HepG2 (cell line): ENCODE results near the gene ARHGAP15. TPM values are rescaled to one million over a fixed set of nuclear protein-coding genes. Genes with fewer than 3 reads are reported as not detected.

Experiments used
- ATAC-seq: fragments of 200-7000 bp; cut with Tn5 transposase; 3 replicates; pipeline ENCODE4 v1.9.1; 2020; ENCODE audit warnings: mild to moderate bottlenecking, moderate library complexity
- BruUV-seq: library from RNA; stranded (reverse); fragments of 400-500 nt; replicated peaks from 2 replicates; lab custom pipeline; 2021; lab: Mats Ljungman, UMichigan
- CTCF ChIA-PET: fragments of 300-600 bp; formaldehyde crosslinking; extraction: SDS; loops from one replicate; lab custom pipeline; 2021; ENCODE audit warnings: low total read pairs, inconsistent platforms, low intra/inter-chr PET ratio; lab: Yijun Ruan, JAX
- POLR2A ChIA-PET: fragments of 350-600 bp; sonication (Branson Sonifier 250); formaldehyde crosslinking; loops from one replicate; lab custom pipeline; 2020; ENCODE audit warnings: antibody characterized with exemption, inconsistent platforms; lab: Yijun Ruan, JAX
- DNase-seq: peaks from one replicate; pipeline ENCODE4 v3.0.0-alpha.2; 2015; ENCODE audit warnings: low spot score
- FAIRE-seq: peaks from 3 replicates; lab custom pipeline; 2011; peaks lifted over from hg19 to GRCh38; lab: Jason Lieb, UNC
- H2AFZ ChIP-seq: one replicate; pipeline ENCODE4 v1.6.1; 2011; ENCODE audit warnings: low read length, inconsistent platforms
- H3K27ac ChIP-seq: fragments of 300-600 bp; 3 replicates; pipeline ENCODE4 v1.8.0; 2011; ENCODE audit warnings: mixed run types, mild to moderate bottlenecking, mixed read lengths, low read length, inconsistent platforms; ENCODE audit not compliant: insufficient read depth; ENCODE audit errors: extremely low read length
- H3K27me3 ChIP-seq, 2 experiments: fragments of 200-600 bp in 1 of 2; 2 replicates in 1 of 2; 3 replicates in 1 of 2; pipeline versions ENCODE4 v1.6.0 to v1.8.0; 2011; ENCODE audit warnings: low read length in 2 of 2, mild to moderate bottlenecking in 2 of 2, moderate library complexity in 2 of 2, inconsistent platforms in 1 of 2; ENCODE audit not compliant: insufficient read depth in 2 of 2, control insufficient read depth in 1 of 2
- H3K36me3 ChIP-seq, 2 experiments: fragments of 200-600 bp in 1 of 2; replicated peaks in 1 of 2; 2 replicates in 1 of 2; 3 replicates in 1 of 2; pipeline versions ENCODE4 v1.5.1 to v1.8.0; 2011; ENCODE audit warnings: low read length in 2 of 2, inconsistent platforms in 1 of 2; ENCODE audit not compliant: insufficient read depth in 2 of 2, control insufficient read depth in 1 of 2
- H3K4me1 ChIP-seq: 2 replicates; pipeline ENCODE4 v1.5.1; 2012; ENCODE audit warnings: low read length, inconsistent platforms; ENCODE audit not compliant: insufficient read depth
- H3K4me2 ChIP-seq: 2 replicates; pipeline ENCODE4 v1.6.0; 2011; ENCODE audit warnings: low read depth, low read length, inconsistent platforms
- H3K4me3 ChIP-seq, 3 experiments: fragments of 200-600 bp in 1 of 3; sonication (generic), shearing (Covaris generic) in 1 of 3; replicated peaks in 1 of 3; 2 replicates each; pipeline ENCODE4 v1.5.1; 2011 to 2016; ENCODE audit warnings: low read length in 3 of 3, inconsistent platforms in 2 of 3, low read depth in 2 of 3, mild to moderate bottlenecking in 2 of 3, control low read depth in 1 of 3, mixed read lengths in 1 of 3; ENCODE audit not compliant: insufficient read depth in 1 of 3
- H3K79me2 ChIP-seq: one replicate; pipeline ENCODE4 v1.6.1; 2011; ENCODE audit warnings: low read length, inconsistent platforms; ENCODE audit not compliant: insufficient read depth
- H3K9ac ChIP-seq: 2 replicates; pipeline ENCODE4 v1.6.0; 2011; ENCODE audit warnings: mild to moderate bottlenecking, low read depth, low read length, inconsistent platforms; ENCODE audit not compliant: insufficient read depth
- H3K9me3 ChIP-seq: 2 replicates; pipeline ENCODE4 v1.5.1; 2012; ENCODE audit warnings: mild to moderate bottlenecking, low read length
- H4K20me1 ChIP-seq: 2 replicates; pipeline ENCODE4 v1.6.0; 2011; ENCODE audit warnings: inconsistent platforms, mild to moderate bottlenecking, low read length, moderate library complexity; ENCODE audit not compliant: insufficient read depth
- AKAP8 ChIP-seq: sonication (generic); formaldehyde crosslinking; IDR thresholded peaks from 2 replicates; pipeline ENCODE4 v1.5.1; 2020; ENCODE audit warnings: mild to moderate bottlenecking, missing genetic modification reagents
- ATF4 ChIP-seq, 2 experiments: fragments of 450-650 bp in 1 of 2; sonication (generic) in 1 of 2; formaldehyde crosslinking; IDR thresholded peaks; 2 replicates each; pipeline versions ENCODE4 v1.5.0 to v1.8.0; 2020 to 2022; ENCODE audit warnings: mild to moderate bottlenecking in 1 of 2, missing genetic modification reagents in 1 of 2
- ETV6 ChIP-seq: sonication (generic); formaldehyde crosslinking; conservative IDR thresholded peaks from 2 replicates; pipeline ENCODE4 v1.4.0; 2020; ENCODE audit warnings: missing genetic modification reagents
- FOXP4 ChIP-seq: sonication (generic); formaldehyde crosslinking; IDR thresholded peaks from 2 replicates; pipeline ENCODE4 v1.4.0; 2020; ENCODE audit warnings: missing genetic modification reagents
- GPN1 ChIP-seq: sonication (generic); formaldehyde crosslinking; IDR thresholded peaks from 2 replicates; pipeline ENCODE4 v1.5.1; 2020; ENCODE audit warnings: missing genetic modification reagents, borderline replicate concordance
- ISX ChIP-seq: sonication (generic); formaldehyde crosslinking; conservative IDR thresholded peaks from 2 replicates; pipeline ENCODE4 v1.5.0; 2020; ENCODE audit warnings: missing genetic modification reagents
- MBNL3 ChIP-seq: fragments of 250-450 bp; sonication (Bioruptor Pico); conservative IDR thresholded peaks from 2 replicates; pipeline ENCODE4 v1.8.0; 2022; ENCODE audit warnings: mild to moderate bottlenecking, inconsistent platforms
- MEIS2 ChIP-seq: sonication (generic); formaldehyde crosslinking; IDR thresholded peaks from 2 replicates; pipeline ENCODE4 v1.9.0; 2021; ENCODE audit warnings: mild to moderate bottlenecking, missing genetic modification reagents
- NR2F1 ChIP-seq, 2 experiments: fragments of 450-650 bp in 1 of 2; formaldehyde crosslinking in 1 of 2; IDR thresholded peaks; 2 replicates each; pipeline versions ENCODE4 v1.5.0 to v1.6.1; 2016 to 2020; ENCODE audit warnings: mild to moderate bottlenecking in 1 of 2, missing compliant biosample characterization in 1 of 2, missing genetic modification reagents in 1 of 2, moderate library complexity in 1 of 2
- RCOR2 ChIP-seq: IDR thresholded peaks from 2 replicates; pipeline ENCODE4 v1.6.1; 2016; ENCODE audit warnings: missing biosample characterization, missing genetic modification reagents
- RFX3 ChIP-seq: IDR thresholded peaks from 2 replicates; pipeline ENCODE4 v1.6.1; 2016; ENCODE audit warnings: missing biosample characterization, missing genetic modification reagents
- TFDP2 ChIP-seq: sonication (generic); formaldehyde crosslinking; IDR thresholded peaks from 2 replicates; pipeline ENCODE4 v1.4.0; 2020; ENCODE audit warnings: missing genetic modification reagents
- U2AF1 ChIP-seq: fragments of 200-400 bp; formaldehyde crosslinking; optimal IDR thresholded peaks from 2 replicates; pipeline ENCODE3; 2017; ENCODE audit warnings: mild to moderate bottlenecking, low read depth, low read length
- ZIK1 ChIP-seq: sonication (generic); formaldehyde crosslinking; IDR thresholded peaks from 2 replicates; pipeline ENCODE4 v1.5.0; 2020; ENCODE audit warnings: mild to moderate bottlenecking, low read depth, missing genetic modification reagents, borderline replicate concordance
- ZNF207 ChIP-seq: fragments of 450-650 bp; IDR thresholded peaks from 2 replicates; pipeline ENCODE4 v1.6.1; 2016; ENCODE audit warnings: antibody characterized with exemption, borderline replicate concordance
- ZNF292 ChIP-seq: sonication (generic); formaldehyde crosslinking; IDR thresholded peaks from 2 replicates; pipeline ENCODE4 v1.8.1; 2022; ENCODE audit warnings: mild to moderate bottlenecking, low read depth, missing genetic modification reagents, borderline replicate concordance
- WGBS: methylation state at CpG from one replicate; pipeline ENCODE4 v1.1.6; 2017; ENCODE audit warnings: low lambda C conversion rate; 5-methylcytosine and 5-hydroxymethylcytosine counted together
- in situ Hi-C: cut with HindIII; loops from 2 replicates; pipeline ENCODE4 v1.10.0; 2017; ENCODE audit warnings: low pct_unique_long_range_greater_than_20kb; ENCODE audit not compliant: extremely low pct_ligation_motif_present
- intact Hi-C: fragments of 100-400 bp; cut with micrococcal nuclease; formaldehyde crosslinking; loops from one replicate; pipeline ENCODE4 v1.10.0; 2022; ENCODE audit not compliant: unreplicated experiment
- polyA plus RNA-seq, 8 experiments: library from polyadenylated mRNA; depleted of rRNA in 3 of 8; stranded (reverse) in 7 of 8; unstranded in 1 of 8; fragments of >200 nt; fragmentation: Illumina TruSeq in 4 of 8; extraction: Trizol in 4 of 8; gene quantifications; 2 replicates each; pipeline versions ENCODE4 v1.2.1 to v1.2.3, GENCODE V29; 2011 to 2016; ENCODE audit warnings: low read depth in 4 of 8, missing spikeins in 1 of 8, mixed read lengths in 1 of 8; ENCODE audit not compliant: insufficient read depth in 1 of 8
- total RNA-seq, 5 experiments: library from RNA; depleted of rRNA; stranded (reverse); fragments of >200 nt; fragmentation: Illumina TruSeq; extraction: Trizol; gene quantifications; 2 replicates each; pipeline ENCODE4 v1.2.3, GENCODE V29; 2016; ENCODE audit warnings: low read depth in 1 of 5

The ARHGAP15 gene
- total and polyA plus RNA-seq, 2 of the 13 experiments (the other 11 are each of a cell fraction or from before 2014, with no cell fraction given): 0.04 TPM; not detected in 1

GRCh38 chr2:143229952-143230351 is 100.7 kb downstream of the ARHGAP15 start (continued):
- TF ChIP-seq ATF4 (CRISPR knock-in tag; IDR thresholded peaks at IDR 0.05): no peak
- no peak for TF ChIP-seq ETV6 (CRISPR knock-in tag)
- no peak for TF ChIP-seq U2AF1
- no peak for TF ChIP-seq MBNL3 (CRISPR knock-in tag)
- TF ChIP-seq RFX3 (CRISPR knock-in tag): no peak
- no peak for TF ChIP-seq ZNF207

- DNase-seq (no peak), FAIRE-seq (no peak)
- H3K4me2 ChIP-seq: no peak overlapping the region
Measured at GRCh38 chr2:143230506-143231253, 101.5 kb downstream of the ARHGAP15 start.

More at GRCh38 chr2:143230506-143231253, 101.5 kb downstream of the ARHGAP15 start:
- POLR2A ChIA-PET: no interaction called here
- Histone ChIP-seq H3K4me3 (no peak overlapping the region), H2AFZ (no peak overlapping the region), H3K27ac (no peak overlapping the region), H4K20me1 (no peaks in the 10 kb centered on the region), H3K9me3 (no peaks in the 10 kb centered on the region), H3K79me2 (no peaks in the 10 kb centered on the region), H3K9ac (no peak overlapping the region), H3K27me3 (no peaks in the 10 kb centered on the region; a peak in 1 of 5 replicates), H3K36me3 (no peaks in the 10 kb centered on the region), H3K4me1 (no peaks in the 10 kb centered on the region)
- CTCF ChIA-PET: no interaction called here
- no peak for TF ChIP-seq ISX (CRISPR knock-in tag)
- no peak for TF ChIP-seq FOXP4 (CRISPR knock-in tag)
- TF ChIP-seq AKAP8 (CRISPR knock-in tag): no peak
- TF ChIP-seq MEIS2 (CRISPR knock-in tag): no peak
- TF ChIP-seq TFDP2 (CRISPR knock-in tag): no peak
- no peak for TF ChIP-seq RCOR2
- TF ChIP-seq GPN1 (CRISPR knock-in tag): no peak
- TF ChIP-seq NR2F1 (CRISPR knock-in tag; IDR thresholded peaks at IDR 0.05): no peak
- no peak for TF ChIP-seq ZIK1 (CRISPR knock-in tag)
- no peak for TF ChIP-seq ZNF292 (CRISPR knock-in tag)
- BruUV-seq: no TSS peak
- intact Hi-C loops (no loop called here), in situ Hi-C loops (no loop called here)
- 2% methylated on average over 3 of the region's 3 CpGs for WGBS
- no peak for ATAC-seq
